ENCODE data around the gene DIAPH3.
"Not testable (repeated sequence)": the region's sequence is repeated elsewhere in the genome, so short reads cannot be mapped to it uniquely, and the experiment has no call there.

The DIAPH3 gene

DNA sequence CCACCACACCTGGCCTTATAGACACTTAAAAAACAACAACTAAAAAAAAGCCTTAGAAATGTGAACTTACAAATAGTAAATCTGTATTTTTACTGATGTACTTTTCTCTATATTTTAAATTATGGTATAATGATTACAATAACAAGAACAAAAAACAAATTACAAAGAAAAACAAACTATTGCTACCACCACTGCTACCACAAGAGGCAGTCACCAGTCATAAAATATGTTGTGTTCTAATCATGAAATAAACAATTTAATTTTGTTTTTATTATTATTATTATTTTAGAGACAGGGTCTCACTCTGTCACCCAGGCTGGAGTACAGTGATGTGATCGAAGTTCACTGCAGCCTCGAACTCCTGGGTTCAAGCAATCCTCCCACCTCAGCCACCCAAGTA lies 72.2 kb downstream of the DIAPH3 start:
- DNase-seq, result no peak

DNA sequence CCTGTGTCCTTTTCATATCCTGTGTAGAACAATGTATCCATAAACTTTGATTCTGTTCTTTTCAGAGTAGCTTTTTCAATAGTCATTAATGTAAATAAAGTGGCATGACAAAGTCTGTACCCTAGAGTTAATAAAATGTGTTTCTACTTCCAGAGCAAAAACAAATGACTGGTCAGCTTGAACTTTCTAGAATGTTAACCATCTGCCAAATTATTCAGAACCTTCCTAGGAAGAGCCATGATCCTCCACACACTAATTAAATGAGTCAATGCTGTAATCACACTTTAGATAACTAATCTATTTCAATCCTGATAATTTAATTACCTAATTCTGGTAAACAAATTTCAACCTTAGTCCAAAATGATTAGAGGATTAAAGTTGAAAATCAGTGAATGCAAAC lies 73.2 kb downstream of the DIAPH3 start:
- DNase-seq, result no peak

DNA sequence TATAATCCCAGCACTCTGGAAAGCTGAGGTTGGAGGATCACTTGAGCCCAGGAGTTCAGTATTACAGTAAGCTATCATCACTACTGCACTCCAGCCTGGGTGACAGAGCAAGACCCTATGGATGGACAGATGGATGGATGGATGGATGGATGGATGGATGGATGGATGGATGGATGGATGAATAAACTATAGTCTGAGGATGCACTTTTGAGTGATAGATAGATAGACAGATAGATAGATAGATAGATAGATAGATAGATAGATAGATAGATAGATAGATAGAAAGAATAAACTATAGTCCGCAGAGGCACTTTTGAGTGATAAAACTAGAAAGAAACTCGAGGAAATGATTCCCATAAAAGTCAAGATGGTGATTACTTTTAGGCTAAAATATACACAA lies 79.9 kb downstream of the DIAPH3 start:
- DNase-seq, result not testable (repeated sequence)

DNA sequence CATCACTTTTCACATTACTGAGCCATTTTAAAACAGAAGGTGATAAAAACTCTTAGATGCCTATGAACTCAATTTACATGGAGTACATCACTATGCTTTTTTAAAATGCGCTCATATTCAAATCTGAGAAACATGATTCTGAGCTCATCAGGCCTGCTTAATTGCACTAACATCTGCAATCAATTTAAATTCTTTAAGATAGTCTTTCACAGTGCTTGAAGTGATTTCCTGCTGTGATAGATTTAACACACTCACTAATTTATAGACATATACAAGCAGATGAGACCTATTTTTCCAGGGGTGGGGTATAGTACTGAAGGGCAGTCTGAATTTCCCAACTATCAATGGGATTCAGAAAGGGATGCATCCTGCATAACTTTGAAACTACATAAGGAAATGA lies 82.9 kb downstream of the DIAPH3 start:
- DNase-seq, result no peak

DNA sequence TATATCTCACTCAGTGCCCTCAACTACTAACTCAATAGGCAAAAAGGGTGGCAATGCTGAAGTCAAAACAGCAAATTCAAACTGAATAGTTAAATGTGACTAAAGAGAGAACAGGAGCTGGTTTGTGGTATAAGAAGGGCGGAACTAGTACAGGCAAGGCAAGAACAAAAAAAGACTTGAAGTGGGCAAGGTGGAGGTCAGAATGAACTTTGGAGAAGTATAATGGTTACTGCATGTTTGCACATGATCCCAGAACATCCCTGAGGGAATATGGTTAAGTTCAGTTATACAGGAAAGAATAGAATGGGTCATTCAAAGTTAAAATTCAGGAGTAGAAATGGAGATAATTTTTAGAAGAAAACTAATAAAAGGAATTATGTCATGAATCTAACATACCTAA lies 85.5 kb downstream of the DIAPH3 start:
- no peak for DNase-seq

DNA sequence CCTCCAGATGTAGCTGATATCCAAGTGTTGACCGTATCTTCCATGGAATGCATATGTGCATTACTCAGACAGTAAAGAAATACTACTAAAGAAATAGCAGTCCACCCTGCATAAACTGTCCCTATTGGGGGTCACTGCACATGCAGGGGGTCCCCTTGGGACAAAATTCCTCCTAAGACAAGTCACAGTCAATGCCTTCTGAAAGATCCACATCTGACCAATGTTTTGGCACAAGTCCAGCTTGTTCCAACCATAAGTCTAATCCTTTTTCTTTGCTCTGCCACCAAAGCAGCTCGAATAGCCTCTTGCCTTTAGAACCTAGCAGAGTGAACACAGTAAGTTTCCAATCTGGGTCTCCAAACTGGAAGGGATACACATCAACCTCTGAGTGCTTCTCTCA lies 87.9 kb downstream of the DIAPH3 start:
- no peak for DNase-seq

DNA sequence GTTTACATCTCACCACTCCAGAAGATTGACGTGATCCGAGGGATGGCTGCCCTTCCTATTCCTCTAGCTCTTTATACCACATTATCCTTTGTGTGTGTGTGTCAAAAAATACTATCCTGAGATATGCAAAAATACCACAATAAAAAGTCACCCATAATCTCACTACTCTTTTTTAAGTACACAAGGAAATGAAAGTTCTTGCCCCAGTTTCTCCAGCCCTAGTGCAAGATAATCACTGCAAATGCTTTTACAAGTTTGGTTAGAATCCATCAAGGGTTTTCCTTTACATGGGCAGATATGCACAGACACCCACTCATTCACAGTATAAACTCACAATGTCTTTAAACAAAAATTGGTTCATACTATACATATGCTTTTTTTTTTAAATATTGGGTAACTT lies 89.3 kb downstream of the DIAPH3 start:
- DNase-seq, result no peak

DNA sequence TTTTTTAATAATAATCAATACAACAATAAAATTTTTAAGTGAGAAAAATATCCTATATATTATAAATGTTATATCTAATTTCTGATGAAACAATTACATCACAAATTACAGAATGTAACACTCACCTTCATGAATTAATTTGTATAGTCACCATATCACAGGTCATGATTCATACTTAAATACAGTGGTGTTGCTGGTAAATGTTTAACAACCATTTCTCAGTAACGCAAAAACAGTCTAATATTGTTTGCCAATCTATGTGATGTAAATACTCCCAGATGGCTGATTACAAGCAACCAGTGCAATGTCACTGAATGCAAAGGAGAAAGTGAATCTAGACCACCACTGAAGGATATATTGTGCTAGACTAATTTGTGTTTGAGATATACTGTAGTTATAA lies 97.5 kb downstream of the DIAPH3 start:
- no peak for DNase-seq

DNA sequence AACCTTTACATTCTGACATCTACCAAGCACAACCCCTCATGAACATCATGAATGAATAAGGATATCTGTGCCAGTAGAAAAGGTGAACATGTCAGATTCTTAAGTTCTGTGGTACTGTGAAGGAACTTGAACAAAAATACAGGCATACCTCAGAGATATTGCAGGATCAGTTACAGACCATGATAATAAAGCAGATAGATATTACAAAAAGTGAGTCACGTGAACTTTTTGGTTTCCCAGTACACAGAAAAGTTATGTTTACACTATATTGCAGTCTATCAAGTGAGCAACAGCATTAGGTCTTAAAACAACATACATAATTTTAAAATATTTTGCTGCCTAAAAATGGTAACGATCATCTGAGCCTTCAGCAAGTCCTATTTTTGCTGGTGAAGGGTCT lies 101.2 kb downstream of the DIAPH3 start:
- DNase-seq, result no peak

DNA sequence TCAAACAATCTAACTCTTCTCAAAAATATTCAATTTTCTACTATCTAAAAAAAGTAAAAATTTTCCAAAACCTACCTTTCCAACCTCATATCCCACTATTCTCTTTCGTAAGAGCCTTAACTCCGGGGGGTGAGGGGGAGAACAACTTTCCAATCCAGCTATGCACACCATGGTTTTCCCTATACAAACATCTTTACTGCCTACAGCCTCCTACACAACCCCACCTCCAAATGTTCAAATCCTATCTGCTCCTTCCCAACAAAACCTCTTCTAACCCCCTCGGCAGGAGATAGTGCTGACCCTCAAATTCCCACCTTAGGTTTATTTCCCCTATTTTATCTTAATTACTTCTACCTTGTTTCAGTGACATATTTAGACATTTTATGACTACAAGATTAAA lies 102.0 kb downstream of the DIAPH3 start:
- DNase-seq, result no peak

DNA sequence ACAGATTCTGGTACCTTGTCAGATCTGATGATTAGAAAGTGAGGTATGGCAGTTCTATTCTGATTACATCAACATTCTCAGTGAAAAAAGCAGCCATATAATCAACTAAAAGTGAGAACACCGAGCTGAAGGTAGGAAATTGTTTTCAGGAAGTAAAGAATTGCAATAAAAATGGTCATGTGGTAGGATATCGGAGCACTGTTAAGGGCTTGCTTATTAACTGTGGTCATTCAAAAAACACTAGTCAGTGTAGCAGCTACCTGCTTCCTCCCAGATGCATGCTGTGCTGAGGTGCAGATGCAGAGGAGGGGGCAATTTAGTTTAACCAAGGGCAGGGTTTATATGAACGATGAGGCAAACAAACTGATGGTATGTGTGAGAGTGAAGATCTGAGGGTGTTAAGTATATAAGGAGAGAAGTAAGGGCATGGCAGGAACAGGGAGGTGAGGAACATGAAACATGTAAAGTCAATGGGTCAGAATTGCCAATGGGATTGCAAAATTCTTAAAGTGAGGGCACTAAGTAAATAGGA lies 111.9 kb downstream of the DIAPH3 start:
- no peak for DNase-seq

DNA sequence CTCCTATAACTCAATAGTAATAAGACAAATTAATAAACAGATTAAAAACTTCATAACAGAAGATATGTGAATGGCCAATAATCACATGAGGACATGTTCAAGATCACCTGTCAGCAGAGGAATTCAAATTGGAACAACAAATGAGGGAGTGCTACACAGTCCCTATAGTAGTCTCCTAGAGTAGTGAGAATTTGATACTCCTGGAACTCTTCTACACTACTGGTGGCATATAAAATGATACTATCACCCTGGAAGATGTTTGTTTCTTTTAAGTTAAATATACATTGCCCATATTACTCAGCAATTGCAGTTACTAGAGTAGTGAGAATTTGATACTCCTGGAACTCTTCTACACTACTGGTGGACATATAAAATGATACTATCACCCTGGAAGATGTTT lies 115.4 kb downstream of the DIAPH3 start:
- not testable (repeated sequence) for DNase-seq

DNA sequence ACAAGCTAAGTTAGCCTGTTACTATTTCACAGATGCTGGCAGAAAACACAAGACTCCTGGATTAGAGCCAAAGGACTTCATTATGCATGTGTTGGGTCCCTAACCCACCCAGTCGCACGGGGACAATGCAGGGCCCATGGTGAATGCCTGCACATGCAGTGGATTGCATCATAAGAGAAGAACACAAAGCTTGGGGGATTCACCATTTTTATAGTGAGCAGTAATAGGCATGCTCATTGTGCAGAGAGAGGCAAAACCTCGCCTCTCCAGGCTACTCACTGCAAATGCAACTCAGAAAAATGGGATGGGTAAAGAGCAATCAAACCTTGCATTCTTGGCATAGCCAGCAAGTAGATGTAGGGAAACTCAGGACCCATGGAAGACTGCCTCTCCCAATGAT lies 115.8 kb downstream of the DIAPH3 start:
- DNase-seq, result no peak

DNA sequence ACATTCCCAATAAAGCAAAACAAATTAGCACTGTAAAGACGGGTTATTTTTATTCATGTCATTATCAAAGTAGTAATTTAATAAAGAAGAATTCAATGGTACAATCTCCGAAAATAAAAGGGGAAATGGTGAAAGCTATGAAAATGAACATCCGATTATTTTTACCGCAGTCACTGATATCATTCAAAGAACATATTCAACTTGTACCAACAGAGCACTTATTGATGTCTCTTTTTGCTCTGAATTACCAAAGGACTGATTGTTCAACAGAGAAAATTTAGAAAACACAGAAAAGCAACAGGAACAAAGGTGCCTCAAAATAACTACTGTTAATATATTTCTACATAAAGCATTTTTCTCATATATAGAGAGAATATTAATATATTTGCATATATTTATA lies 119.4 kb downstream of the DIAPH3 start:
- no peak for DNase-seq

DNA sequence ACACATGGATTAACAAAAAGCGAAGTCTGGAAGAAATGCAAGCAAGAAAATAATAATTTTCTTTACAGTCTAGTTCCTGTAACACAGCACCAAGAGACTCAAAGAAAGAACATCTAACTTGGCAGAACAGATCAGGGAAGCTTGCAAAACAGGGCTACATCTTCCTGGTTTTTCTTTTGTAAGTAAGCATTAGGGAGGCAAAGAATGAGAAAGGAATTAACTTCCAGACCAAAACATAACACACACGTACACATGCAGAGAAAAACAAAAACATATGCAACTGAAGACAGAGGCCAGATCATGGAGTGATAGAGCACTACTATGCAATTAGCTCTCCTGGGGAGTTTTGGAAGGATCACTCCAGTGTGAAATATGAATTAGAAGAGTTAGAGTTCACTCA lies 120.5 kb downstream of the DIAPH3 start:
- no peak for DNase-seq

DNA sequence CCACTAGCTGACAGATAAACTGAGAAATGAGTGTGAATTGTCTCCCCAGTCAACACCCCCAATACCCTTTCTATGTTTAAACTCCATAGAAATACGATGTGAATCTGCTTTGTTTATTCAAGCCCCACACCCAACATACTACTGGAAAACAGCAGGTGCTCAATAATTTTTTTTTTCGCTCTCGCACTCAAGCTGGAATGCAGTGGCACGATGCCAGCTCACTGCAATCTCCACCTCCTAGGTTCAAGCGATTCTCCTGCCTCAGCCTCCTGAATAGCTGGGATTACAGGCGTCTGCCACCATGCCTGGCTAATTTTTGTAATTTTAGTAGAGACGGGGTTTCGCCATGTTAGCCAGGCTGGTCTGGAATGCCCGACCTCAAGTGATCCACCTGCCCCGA lies 123.1 kb downstream of the DIAPH3 start:
- DNase-seq, result not testable (repeated sequence)

DNA sequence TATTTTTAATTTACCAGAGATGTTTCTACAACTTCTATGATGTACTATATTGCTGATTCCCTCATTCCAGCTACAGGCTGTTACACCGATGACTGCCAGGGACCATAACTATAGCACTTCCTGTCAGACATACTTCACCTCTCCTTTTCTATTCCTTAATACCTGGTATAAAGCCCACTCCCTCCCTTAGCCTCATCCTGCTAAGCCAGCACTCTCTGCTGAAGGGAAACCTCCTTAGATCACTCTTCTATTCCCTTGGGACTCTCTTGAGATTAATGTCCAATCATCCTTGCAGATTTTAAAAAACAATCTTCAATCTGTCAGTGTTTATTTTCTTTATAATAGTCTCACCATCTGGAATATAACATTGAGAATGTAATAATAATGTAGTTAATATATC lies 127.9 kb downstream of the DIAPH3 start:
- DNase-seq, result no peak

DNA sequence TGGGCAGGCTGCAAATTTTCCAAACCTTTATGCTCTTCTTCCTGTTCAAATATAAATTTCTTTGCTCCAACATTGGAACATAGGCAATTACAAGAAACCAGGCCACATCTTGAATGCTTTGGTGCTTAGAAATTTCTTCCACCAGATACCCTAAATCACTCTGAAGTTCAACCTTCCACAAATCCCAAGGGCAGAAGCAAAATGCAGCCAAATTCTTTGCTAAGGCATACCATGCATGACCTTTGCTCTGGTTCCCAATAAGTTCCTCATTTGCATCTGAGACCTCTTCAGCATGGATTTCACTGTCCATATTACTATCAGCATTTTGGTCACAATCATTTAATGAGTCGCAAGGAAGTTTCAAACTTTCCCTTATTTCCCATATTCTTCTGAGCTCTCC lies 130.9 kb downstream of the DIAPH3 start:
- no peak for DNase-seq

DNA sequence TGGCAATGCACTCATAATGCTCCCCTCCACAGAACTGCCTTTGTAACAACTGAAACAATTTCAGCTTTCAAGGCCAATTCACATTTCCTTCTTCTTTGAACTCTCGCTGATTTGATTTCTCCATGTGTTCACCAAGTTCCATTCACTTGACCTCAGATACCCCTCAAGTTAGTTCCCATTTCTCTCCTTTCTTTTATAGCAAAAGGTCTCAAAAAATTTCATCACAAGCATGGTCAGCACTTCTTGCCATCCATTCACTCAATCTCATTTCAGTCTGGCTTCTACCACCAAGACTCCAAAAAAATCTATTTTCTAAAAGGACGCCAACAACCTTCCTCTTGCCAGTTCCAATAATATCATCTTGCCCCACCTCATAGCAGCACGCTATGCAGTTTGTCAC lies 135.7 kb downstream of the DIAPH3 start:
- DNase-seq, result no peak

DNA sequence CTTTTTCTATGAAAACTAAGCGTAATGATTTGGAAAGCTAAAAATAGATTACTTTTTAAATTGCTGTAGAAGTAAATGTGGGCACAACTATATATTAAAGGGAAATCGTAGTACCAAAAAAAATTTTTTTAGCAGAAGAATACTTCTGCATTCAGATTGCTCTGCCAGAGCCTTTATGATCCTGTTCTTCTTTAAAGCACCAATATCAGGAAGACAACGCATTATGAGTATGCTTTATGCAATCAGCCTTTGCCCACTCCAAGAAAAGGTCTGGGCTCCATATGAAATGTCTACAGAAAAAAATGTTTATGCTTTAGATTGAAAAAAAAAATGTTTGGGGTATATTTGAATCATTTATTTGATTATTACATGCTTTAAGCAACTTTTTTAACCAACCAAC lies 137.4 kb downstream of the DIAPH3 start:
- no peak for DNase-seq

DNA sequence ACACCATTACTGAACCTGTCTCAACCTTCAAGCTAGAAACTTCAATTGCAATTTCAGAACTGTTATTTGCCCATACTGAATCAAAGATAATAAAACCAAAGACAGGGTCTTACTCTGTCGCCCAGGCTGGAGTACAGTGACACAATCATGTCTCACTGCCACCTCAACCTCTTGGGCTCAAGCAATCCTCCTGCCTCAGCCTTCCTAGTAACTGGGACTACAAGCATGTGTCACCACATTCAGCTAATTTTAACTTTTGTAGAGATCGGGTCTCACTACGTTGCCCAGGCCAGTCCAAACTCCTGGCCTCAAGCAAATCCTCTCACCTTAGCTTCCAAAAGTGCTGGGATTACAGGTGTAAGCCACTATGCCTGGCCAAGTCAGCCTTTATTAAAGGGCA lies 143.4 kb downstream of the DIAPH3 start:
- no peak for DNase-seq

DNA sequence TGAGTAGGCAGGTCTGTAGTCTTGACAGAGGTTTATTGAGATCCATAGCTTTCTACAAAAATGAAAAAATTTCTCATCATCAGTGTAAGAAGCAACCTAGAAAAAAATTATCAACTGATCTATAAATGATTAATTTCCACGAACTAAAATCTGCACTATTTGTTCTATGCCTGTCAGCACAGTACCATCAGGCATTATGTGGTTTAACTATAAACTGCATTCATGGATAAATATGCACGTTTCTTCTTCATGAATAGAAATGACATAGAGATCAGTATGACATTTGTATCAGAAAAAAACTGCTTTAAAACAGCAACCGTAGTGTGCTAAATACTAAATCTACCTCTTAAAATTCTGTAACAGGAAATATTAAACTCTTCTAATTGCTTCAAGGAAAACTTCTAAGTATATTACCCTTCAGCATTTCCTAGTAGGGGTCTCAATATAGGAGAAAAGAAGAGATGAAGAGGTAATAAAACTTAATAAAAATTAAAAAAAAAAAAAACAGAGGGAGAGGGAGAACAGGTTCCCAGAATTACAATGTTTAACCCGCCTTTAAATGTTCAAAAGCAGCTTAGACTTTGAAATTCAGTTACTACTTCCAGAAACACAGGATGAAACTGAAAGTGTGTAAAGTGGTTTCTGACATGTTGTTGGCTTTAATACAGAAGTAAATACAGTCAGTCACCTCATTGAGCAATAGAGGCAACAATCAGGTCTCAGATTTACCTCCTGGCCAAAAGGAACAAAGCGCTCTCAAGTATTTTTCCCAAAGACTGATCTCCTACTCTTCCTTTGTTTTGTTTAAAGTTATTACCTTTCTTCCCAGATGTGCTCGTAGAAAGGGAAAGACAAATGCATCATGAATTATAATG lies 144.4 kb downstream of the DIAPH3 start:
- no peak for DNase-seq

DNA sequence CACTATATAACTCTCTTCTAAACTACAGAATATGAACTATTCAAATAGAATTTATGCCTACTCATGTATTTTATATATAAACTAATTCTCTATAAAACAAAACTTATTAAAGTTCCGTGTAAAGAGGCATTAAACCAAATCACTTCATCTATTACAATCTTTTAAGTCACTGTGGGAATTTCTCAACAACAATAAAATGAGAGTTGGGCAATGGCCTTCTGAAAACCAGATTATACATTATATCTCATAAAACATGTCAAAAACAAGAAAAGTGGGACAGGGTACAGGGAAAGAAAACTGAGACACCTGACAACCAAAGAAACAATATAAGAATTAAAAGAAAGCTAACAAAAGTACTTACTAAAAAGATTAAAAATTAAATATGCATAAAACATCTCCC lies 145.2 kb downstream of the DIAPH3 start:
- DNase-seq, result no peak

DNA sequence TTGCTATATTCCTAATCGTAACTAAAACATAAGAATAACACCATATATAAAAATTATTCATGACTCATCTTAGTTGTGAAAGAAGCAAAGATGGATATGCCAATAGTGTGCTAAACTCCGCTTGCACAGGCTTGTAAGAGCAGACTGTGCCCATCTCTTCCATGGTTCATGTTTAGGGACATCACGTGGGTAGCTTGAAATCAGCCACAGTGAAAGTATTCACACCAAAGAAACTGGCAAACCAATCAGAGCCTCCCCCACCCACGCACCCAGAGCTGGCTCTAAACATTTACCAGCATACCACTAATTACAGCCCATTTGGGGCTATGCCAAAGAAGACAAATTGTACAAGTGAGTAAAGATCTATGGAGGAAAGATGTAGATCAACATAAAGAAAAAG lies 147.5 kb downstream of the DIAPH3 start:
- DNase-seq, result no peak

DNA sequence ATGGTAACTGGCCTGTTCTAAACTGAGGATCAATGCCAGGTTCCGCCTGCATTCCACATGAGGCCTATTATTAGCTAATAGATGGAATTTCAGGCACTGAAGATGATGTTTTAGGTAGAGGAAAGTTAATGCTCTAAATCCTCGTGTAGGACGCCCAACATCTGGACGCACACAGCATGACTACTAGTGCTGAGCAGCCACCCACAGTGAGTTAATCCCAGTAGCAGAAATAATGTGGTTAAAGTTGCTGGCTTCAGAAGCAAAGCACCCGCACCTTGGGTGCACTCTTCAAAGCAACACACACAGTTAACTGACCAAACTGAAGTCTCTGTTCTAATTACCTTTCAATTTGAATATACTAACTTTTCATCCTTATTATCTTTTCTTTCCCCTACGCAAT lies 150.6 kb downstream of the DIAPH3 start:
- DNase-seq, result no peak
